ENCODE results near the gene ST3GAL5. TPM values are rescaled to one million over a fixed set of nuclear protein-coding genes. Genes with fewer than 3 reads are reported as not detected.
A peak's percentile ranks its signal among the peaks of the same experiment; 100 is the strongest.

Gene ST3GAL5
- total and polyA plus RNA-seq, 10 donors: 18.7 to 124 (median 74.1) TPM

DNA sequence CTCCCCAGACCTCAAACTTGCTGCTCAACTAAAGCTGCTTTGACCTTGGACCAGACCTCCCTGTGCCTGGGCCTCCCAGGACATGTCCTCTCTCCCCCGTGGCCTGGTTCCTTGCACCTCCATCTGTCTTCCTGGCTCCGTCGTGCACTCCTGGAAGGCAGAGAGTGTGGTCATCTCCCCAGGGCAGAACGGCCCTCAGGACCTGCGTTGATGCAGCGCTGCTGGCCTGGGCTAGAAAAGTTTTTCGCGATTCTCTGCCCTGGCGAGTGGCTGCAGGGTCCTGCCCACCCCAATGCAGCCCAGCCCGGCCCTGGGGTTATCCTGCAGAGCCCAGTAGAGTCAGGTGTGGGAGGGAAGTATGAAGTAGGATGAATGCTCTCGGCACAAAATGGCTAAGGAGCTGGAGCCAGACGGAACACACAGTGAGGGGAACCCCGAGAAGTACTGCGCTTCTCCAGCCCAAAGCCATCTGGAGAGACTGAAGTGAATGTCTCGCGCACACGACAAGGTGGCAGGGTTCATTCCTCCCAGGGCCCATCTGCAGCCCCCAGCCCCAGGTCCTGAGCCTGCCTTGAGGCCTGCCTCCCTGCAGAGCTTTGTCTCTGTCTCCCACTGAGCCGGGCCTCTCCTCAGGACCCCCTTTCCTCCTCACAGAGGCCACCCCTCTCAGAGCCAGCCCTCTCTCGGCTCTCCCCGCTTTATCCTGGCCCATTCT is 93.3 kb downstream of the ST3GAL5 start:
- intact Hi-C loops (cut with DNase I; ENCODE audit: low total_unique reads): loop anchor here (10.0 kb wide), 1 partner anchor 51 kb away; no protein-coding TSS in a partner anchor
- TF ChIP-seq, protein P1, sequence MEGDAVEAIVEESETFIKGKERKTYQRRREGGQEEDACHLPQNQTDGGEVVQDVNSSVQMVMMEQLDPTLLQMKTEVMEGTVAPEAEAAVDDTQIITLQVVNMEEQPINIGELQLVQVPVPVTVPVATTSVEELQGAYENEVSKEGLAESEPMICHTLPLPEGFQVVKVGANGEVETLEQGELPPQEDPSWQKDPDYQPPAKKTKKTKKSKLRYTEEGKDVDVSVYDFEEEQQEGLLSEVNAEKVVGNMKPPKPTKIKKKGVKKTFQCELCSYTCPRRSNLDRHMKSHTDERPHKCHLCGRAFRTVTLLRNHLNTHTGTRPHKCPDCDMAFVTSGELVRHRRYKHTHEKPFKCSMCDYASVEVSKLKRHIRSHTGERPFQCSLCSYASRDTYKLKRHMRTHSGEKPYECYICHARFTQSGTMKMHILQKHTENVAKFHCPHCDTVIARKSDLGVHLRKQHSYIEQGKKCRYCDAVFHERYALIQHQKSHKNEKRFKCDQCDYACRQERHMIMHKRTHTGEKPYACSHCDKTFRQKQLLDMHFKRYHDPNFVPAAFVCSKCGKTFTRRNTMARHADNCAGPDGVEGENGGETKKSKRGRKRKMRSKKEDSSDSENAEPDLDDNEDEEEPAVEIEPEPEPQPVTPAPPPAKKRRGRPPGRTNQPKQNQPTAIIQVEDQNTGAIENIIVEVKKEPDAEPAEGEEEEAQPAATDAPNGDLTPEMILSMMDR (IDR thresholded peaks at IDR 0.05 in 8 of 11, conservative IDR thresholded peaks at IDR 0.05 in 3 of 11): no peak
- TF ChIP-seq POLR2A (IDR thresholded peaks at IDR 0.05) (no peak), POLR2AphosphoS5 (IDR thresholded peaks at IDR 0.05) (peak in 1 of 3 donors; percentile 45)
- no peaks in the 10 kb centered on the region for H3K36me3 ChIP-seq
- peaks cover 6 to 67% (median 37%) of the 10 kb centered on the region in 6 donors for H3K4me1 ChIP-seq
- H3K9me3 ChIP-seq: no peaks in the 10 kb centered on the region
- H3K27ac ChIP-seq: peak overlapping the region in 5 of 8 donors; percentile 51 to 63 (median 57)
- peaks cover 0 to 18% (median 0%) of the 10 kb centered on the region in 7 donors for H3K27me3 ChIP-seq (replicated peaks in 1 of 7)
- no peak overlapping the region for H3K4me3 ChIP-seq
- WGBS, 5 donors: 75 to 92% (median 86%) methylated on average over 18 to 20 of the region's 20 CpGs
- peak; percentile 56 for DNase-seq

DNA sequence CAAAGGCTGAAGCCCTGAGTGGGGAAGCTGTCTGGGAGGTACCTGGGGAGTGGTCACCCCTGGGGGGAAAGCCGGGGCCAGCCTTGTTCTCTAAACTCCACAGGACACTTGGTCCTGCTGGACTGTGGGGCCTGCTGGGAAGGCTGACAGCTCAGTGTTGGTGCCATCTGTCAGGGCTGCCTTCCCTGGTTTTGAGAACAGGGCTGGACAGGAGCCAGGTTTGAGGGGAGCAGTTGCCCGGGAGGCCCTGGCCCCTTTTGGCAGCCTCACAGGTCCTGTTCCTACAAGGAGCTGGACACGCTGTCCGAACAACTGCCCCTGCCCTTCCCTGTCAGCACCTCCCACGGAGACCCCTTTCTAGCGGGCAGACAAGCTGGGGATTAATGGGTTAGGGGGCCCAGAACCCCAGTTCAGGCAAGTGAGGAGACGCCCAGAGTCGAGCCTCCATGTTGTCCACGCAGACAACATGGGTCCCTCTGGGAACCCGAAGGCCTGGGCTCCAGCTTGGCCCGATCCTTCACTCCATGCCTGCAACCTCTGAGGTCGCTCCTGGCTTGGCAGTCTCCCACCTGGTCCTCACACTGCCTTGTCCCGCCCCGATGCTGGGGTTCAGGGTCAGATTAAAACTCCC is 94.2 kb downstream of the ST3GAL5 start:
- no peaks in the 10 kb centered on the region for H3K36me3 ChIP-seq
- intact Hi-C loops (cut with DNase I; ENCODE audit: low total_unique reads): loop anchor here (10.0 kb wide), 1 partner anchor 50 kb away; no protein-coding TSS in a partner anchor
- H3K4me3 ChIP-seq: no peak overlapping the region
- peaks cover 6 to 76% (median 39%) of the 10 kb centered on the region in 6 donors for H3K4me1 ChIP-seq
- peaks cover 0 to 16% (median 0%) of the 10 kb centered on the region in 7 donors for H3K27me3 ChIP-seq (replicated peaks in 1 of 7)
- H3K27ac ChIP-seq: peak overlapping the region in 4 of 8 donors; percentile 5 to 51 (median 46)
- TF ChIP-seq POLR2A (IDR thresholded peaks at IDR 0.05) (no peak), POLR2AphosphoS5 (IDR thresholded peaks at IDR 0.05) (no peak)
- TF ChIP-seq, protein P1 (IDR thresholded peaks at IDR 0.05 in 8 of 11, conservative IDR thresholded peaks at IDR 0.05 in 3 of 11): no peak
- WGBS, 5 donors: 65 to 84% (median 72%) methylated on average over 11 to 14 of the region's 14 CpGs
- peak; percentile 57 for DNase-seq
- H3K9me3 ChIP-seq: no peaks in the 10 kb centered on the region

DNA sequence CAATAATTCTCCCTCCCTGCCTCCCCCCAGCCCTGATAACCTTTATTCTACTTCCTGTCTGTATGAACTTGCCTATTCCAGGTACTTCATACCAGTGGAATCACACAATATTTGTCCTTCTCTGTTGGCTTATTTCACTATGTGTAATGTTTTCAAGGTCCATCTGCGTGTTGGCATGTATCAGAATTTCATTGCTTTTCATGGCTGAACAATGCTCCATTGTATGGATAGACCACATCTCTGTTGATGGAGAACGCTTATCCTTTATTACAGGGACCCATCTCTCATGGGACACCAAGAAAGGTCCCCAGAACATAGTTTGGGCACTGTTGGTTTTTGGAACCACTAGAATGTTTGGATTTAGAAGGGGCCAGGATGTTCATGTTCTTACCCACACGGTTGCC is 94.8 kb downstream of the ST3GAL5 start:
- no peaks in the 10 kb centered on the region for H3K9me3 ChIP-seq
- intact Hi-C loops (cut with DNase I; ENCODE audit: low total_unique reads): loop anchor here (10.0 kb wide), 1 partner anchor 49 kb away; no protein-coding TSS in a partner anchor
- H3K4me1 ChIP-seq: peaks cover 6 to 79% (median 39%) of the 10 kb centered on the region in 6 donors
- peak overlapping the region in 3 of 8 donors; percentile 5 to 51 (median 41) for H3K27ac ChIP-seq
- no peaks in the 10 kb centered on the region for H3K36me3 ChIP-seq
- peaks cover 0 to 10% (median 0%) of the 10 kb centered on the region in 7 donors for H3K27me3 ChIP-seq (replicated peaks in 1 of 7)
- TF ChIP-seq POLR2A (IDR thresholded peaks at IDR 0.05) (no peak), POLR2AphosphoS5 (IDR thresholded peaks at IDR 0.05) (no peak)
- TF ChIP-seq, protein P1 (IDR thresholded peaks at IDR 0.05 in 8 of 11, conservative IDR thresholded peaks at IDR 0.05 in 3 of 11): no peak
- 79 to 92% (median 89%) methylated on average over 3 of the region's 3 CpGs for WGBS, 5 donors
- DNase-seq: no peak
- H3K4me3 ChIP-seq: no peak overlapping the region

DNA sequence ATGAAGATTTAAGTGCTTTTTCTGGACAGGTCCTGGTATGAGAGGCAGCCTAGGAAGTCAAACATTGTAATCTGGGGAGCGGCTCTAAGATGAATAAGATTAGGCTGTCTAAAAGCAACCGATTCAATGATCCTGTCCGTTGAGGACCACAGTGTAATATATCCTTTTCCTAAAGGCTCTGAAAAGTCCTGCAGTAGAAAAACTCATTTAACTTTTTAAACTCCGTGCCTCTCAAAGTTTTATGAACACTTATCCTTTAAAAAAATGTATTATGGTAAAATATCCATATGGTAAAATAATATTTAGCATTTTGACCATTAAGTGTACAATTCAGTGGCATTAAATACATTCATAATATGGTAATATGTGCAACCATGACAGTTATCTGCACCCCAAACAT is 95.2 kb downstream of the ST3GAL5 start:
- whole genome bisulfite sequencing, 5 donors: 65 to 87% (median 83%) methylated on average over 4 of the region's 4 CpGs
- no peak for TF ChIP-seq POLR2A (IDR thresholded peaks at IDR 0.05)
- no peak for TF ChIP-seq POLR2AphosphoS5 (IDR thresholded peaks at IDR 0.05)
- TF ChIP-seq, protein P1 (IDR thresholded peaks at IDR 0.05 in 8 of 11, conservative IDR thresholded peaks at IDR 0.05 in 3 of 11): no peak
- H3K27ac ChIP-seq: peak overlapping the region in 1 of 8 donors; percentile 43
- no peaks in the 10 kb centered on the region for H3K9me3 ChIP-seq
- peaks cover 0 to 6% (median 0%) of the 10 kb centered on the region in 7 donors for H3K27me3 ChIP-seq (replicated peaks in 1 of 7)
- peaks cover 6 to 79% (median 39%) of the 10 kb centered on the region in 6 donors for H3K4me1 ChIP-seq
- no peaks in the 10 kb centered on the region for H3K36me3 ChIP-seq
- intact Hi-C loops (cut with DNase I; ENCODE audit: low total_unique reads): loop anchor here (10.0 kb wide), 1 partner anchor 49 kb away; no protein-coding TSS in a partner anchor
- no peak for DNase-seq
- no peak overlapping the region for H3K4me3 ChIP-seq
